Measurements from ENCODE around the gene DTX3.

- TF ChIP-seq POLR2A (IDR thresholded peaks at IDR 0.05) = no peak
- no peak for TF ChIP-seq CTCF (IDR thresholded peaks at IDR 0.05 in 4 of 5, conservative IDR thresholded peaks at IDR 0.05 in 1 of 5)
Measured at GRCh38 chr12:57614178-57614947, 9.7 kb downstream of the DTX3 start.

Data from gastrocnemius medialis (tissue), 4 donors.